ENCODE results near the gene LCP2. TPM values are rescaled to one million over a fixed set of nuclear protein-coding genes. Genes with fewer than 3 reads are reported as not detected.

LCP2 gene
- total and polyA plus RNA-seq, 2 of the 8 experiments (the other 6 are each of a cell fraction or from before 2014, with no cell fraction given), result 0.26 to 0.33 TPM

DNA sequence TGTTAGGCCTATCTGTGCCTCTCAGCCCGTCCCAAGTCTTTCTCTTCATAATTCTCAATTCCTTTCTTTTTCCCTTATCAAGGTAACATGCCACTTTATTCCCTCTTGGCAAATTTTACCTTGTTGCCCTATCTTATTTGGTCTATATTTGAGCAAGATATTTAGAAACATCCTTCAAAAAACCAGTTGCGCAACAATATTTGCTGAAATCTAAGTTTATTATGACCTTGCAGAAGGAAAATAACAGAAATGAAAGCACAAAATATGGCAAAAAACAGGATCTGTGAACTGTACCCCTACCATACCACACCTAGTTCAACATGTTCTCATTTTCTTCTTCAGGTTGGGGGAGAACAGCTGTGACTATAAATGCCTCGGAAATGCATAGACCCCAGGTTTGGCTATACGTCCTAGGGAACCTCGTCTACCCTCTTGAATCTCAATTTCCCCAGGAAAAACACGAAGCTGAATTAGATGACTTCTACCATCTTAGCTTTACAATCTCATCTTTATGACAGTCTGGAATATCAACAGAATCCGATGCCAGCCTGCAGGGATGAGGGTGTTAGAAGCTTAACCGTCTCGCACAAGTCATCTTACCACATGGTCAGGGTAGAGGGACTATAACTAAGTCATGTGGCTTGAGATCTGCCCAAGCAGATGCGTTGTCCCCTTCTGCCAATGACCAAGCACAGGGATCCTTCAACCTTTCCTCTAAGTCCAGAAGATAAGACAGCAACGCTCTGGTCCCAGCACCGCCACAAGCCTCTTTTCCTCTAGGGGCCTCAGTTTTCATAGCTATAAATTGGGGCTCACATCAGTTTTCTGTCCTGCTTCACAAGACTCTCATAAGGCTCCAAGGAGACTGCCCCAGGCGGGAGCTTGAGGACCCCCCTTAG, 1.3 kb downstream of the LCP2 start:
- H4K5ac ChIP-seq (ENCODE audit: insufficient read length, low read depth, low read length), result no peak overlapping the region

More for the DNA sequence above, 1.3 kb downstream of the LCP2 start:
- ChIA-PET POLR2A (ENCODE audit: partially characterized antibody) (no interaction called here), CTCF (ENCODE audit: partially characterized antibody) (interaction anchor here (0.9 to 3.4 kb wide), 9 partner anchors 9 to 133 kb away, joined by 3 to 12 read pairs (median 4); no protein-coding TSS in a partner anchor)
- Histone ChIP-seq H3K14ac (ENCODE audit: insufficient read length) (no peak overlapping the region), H3K4me3 (ENCODE audit: extremely low read depth in 1 of 4, insufficient read depth in 2 of 4, low read depth in 3 of 4, low read length in 4 of 4) (no peak overlapping the region), H3K56ac (replicated peaks; ENCODE audit: insufficient read length, low read depth, low read length) (no peak overlapping the region), H3K18ac (ENCODE audit: extremely low read depth, low read length) (no peak overlapping the region), H3K27ac (ENCODE audit: low read depth, low read length) (no peak overlapping the region), H3K9ac (replicated peaks in 1 of 4; ENCODE audit: extremely low read depth in 1 of 4, low read depth in 3 of 4, low read length in 3 of 4) (no peak overlapping the region), H4K91ac (replicated peaks; ENCODE audit: insufficient read length, low read length) (no peak overlapping the region), H3K27me3 (replicated peaks in 1 of 4; ENCODE audit: control insufficient read depth in 3 of 4, extremely low read depth in 1 of 4, insufficient read depth in 3 of 4, low read length in 3 of 4) (peaks cover 0 to 1% (median 0%) of the 10 kb centered on the region in 4 experiments; a peak in 2 of 7 replicates), H3K4me2 (ENCODE audit: insufficient read depth in 1 of 2, low read depth in 2 of 2, low read length in 2 of 2) (no peak overlapping the region), H2AK5ac (ENCODE audit: low read depth, low read length) (no peak overlapping the region), H3K9me3 (ENCODE audit: insufficient read depth in 2 of 2, low read depth in 1 of 2, low read length in 1 of 2) (no peaks in the 10 kb centered on the region), H3K23me2 (ENCODE audit: low read depth, low read length) (no peaks in the 10 kb centered on the region), H3K79me1 (ENCODE audit: low read depth, low read length) (no peaks in the 10 kb centered on the region), H4K8ac (ENCODE audit: extremely low read depth, insufficient read depth, low read length) (no peak overlapping the region), H3K4ac (replicated peaks; ENCODE audit: insufficient read length, low read depth, low read length) (no peak overlapping the region), H3K23ac (ENCODE audit: insufficient read length) (no peak overlapping the region), H2BK12ac (ENCODE audit: low read depth, low read length) (no peak overlapping the region), H2AFZ (ENCODE audit: low read length) (no peak overlapping the region), H2BK120ac (replicated peaks; ENCODE audit: low read depth, low read length) (no peak overlapping the region), H2BK5ac (ENCODE audit: low read depth, low read length) (no peak overlapping the region), H2BK15ac (ENCODE audit: low read length) (no peak overlapping the region), H3K36me3 (ENCODE audit: control insufficient read depth in 2 of 4, insufficient read depth in 4 of 4, low read length in 3 of 4) (no peaks in the 10 kb centered on the region), H2BK20ac (ENCODE audit: low read length) (peak overlapping the region; percentile 9; the same call in 1 of the 2 replicates), H4K20me1 (replicated peaks in 1 of 2; ENCODE audit: control insufficient read depth in 1 of 2, insufficient read depth in 2 of 2, low read length in 2 of 2) (no peaks in the 10 kb centered on the region), H3K79me2 (ENCODE audit: control insufficient read depth in 1 of 2, insufficient read depth in 2 of 2, low read length in 2 of 2) (no peaks in the 10 kb centered on the region), H3K4me1 (replicated peaks in 1 of 4; ENCODE audit: control insufficient read depth in 3 of 4, insufficient read depth in 4 of 4, low read length in 3 of 4) (peaks cover 0 to 6% (median 1%) of the 10 kb centered on the region in 4 experiments; a peak in 3 of 7 replicates)
- TF ChIP-seq CEBPB (IDR thresholded peaks at IDR 0.05; ENCODE audit: low read depth, low read length), result peak; percentile 72; the same call in 1 of the 2 replicates
- TF ChIP-seq RFX5 (IDR thresholded peaks at IDR 0.05; ENCODE audit: borderline replicate concordance, low read depth, low read length), result no peak
- no peak for TF ChIP-seq EGR1 (IDR thresholded peaks at IDR 0.05; ENCODE audit: borderline replicate concordance, low read depth, low read length)
- FAIRE-seq (no peak), DNase-seq (ENCODE audit: low read depth in 1 of 2, low spot score in 2 of 2) (no peak)
- WGBS, 2 experiments (ENCODE audit: extremely low coverage in 1 of 2, insufficient coverage in 1 of 2, insufficient read length in 1 of 2, insufficient replicate concordance in 2 of 2, low coverage in 1 of 2, low lambda C conversion rate in 2 of 2, missing lambda C conversion rate in 1 of 2), result 89% methylated on average over 13 of the region's 13 CpGs; no CpG with 5 or more reads in 1 of the 2 experiments

Data from H1 (cell line).